ENCODE data around the gene ME2. TPM values are rescaled to one million over a fixed set of nuclear protein-coding genes. Genes with fewer than 3 reads are reported as not detected.

The ME2 gene
- total RNA-seq, 3 donors from 2014 or later (not counting 1 experiment from before 2014, with no cell fraction given) = 42.4 to 61.3 (median 43.5) TPM

DNA sequence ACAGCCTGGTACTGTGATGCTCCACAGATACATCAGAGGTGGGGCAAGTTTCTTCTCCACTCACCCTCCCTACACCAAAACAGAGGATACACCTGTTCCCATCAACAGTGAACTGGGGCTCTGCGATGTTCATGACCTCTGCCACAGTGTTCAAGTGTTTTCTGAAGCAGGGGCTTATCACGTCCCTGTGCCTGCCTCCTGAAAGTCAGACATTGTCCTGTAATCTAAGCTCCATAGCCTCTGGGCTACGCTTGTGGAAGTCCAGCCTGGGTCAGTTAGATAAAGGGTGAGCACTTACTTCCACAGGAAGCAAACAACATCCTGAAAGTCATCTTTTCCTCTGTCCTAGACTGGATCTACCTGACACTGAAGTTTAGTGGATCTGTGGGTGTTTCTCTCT is 38.9 kb upstream of the ME2 start:
- Mint-ChIP-seq H3K9me3 (no peaks in the 10 kb centered on the region), H3K27ac (no peak overlapping the region), H3K27me3 (ENCODE audit: low read depth in 2 of 2) (peaks cover 2 to 7% of the 10 kb centered on the region in 2 donors), H3K36me3 (no peaks in the 10 kb centered on the region), H3K4me1 (peaks cover 4 to 5% of the 10 kb centered on the region in 2 donors), H3K4me3 (no peak overlapping the region)
- no peak overlapping the region for H3K4me3 ChIP-seq (ENCODE audit: low read length)
- TF ChIP-seq, protein P1, sequence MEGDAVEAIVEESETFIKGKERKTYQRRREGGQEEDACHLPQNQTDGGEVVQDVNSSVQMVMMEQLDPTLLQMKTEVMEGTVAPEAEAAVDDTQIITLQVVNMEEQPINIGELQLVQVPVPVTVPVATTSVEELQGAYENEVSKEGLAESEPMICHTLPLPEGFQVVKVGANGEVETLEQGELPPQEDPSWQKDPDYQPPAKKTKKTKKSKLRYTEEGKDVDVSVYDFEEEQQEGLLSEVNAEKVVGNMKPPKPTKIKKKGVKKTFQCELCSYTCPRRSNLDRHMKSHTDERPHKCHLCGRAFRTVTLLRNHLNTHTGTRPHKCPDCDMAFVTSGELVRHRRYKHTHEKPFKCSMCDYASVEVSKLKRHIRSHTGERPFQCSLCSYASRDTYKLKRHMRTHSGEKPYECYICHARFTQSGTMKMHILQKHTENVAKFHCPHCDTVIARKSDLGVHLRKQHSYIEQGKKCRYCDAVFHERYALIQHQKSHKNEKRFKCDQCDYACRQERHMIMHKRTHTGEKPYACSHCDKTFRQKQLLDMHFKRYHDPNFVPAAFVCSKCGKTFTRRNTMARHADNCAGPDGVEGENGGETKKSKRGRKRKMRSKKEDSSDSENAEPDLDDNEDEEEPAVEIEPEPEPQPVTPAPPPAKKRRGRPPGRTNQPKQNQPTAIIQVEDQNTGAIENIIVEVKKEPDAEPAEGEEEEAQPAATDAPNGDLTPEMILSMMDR (IDR thresholded peaks at IDR 0.05) = no peak
- no peak overlapping the region for H3K27ac ChIP-seq (ENCODE audit: low read length)
- WGBS (ENCODE audit: insufficient coverage) = 85% methylated on average over 3 of the region's 3 CpGs
- intact Hi-C loops (cut with micrococcal nuclease) = no loop called here
- no peaks in the 10 kb centered on the region for H3K4me1 ChIP-seq (ENCODE audit: control insufficient read depth, insufficient read depth, low read length)
- DNase-seq (no peak), ATAC-seq (no peak)
- no peaks in the 10 kb centered on the region for H3K36me3 ChIP-seq (ENCODE audit: control insufficient read depth, insufficient read depth, low read length)
- no peaks in the 10 kb centered on the region for H3K27me3 ChIP-seq (ENCODE audit: control insufficient read depth, insufficient read depth, low read length)
- H3K9me3 ChIP-seq (ENCODE audit: control insufficient read depth, insufficient read depth, low read length) = no peaks in the 10 kb centered on the region

DNA sequence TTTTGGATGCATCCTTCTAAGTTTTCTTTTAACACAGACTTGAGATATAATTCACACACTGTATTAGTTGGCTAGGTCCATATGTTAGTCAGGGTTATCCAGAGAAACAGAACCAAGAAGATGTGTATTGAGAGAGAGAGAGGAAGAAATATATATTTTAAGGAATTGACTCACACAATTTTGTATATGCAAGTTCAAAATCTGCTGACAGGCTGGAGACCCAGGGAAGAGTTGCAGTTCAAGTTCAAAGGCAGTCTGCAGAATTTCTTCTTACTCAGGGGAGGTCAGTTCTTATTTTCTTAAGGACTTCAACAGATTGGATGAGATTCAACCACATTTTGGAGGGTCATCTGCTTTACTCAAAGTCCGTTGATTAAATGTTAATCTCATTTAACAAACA is 36.1 kb upstream of the ME2 start:
- no peaks in the 10 kb centered on the region for H3K9me3 ChIP-seq (ENCODE audit: control insufficient read depth, insufficient read depth, low read length)
- intact Hi-C loops (cut with micrococcal nuclease) = no loop called here
- Mint-ChIP-seq H3K4me1 (no peaks in the 10 kb centered on the region), H3K27ac (no peak overlapping the region), H3K36me3 (no peaks in the 10 kb centered on the region), H3K27me3 (ENCODE audit: low read depth in 2 of 2) (peaks cover 0 to 7% of the 10 kb centered on the region in 2 donors), H3K9me3 (no peaks in the 10 kb centered on the region), H3K4me3 (no peak overlapping the region)
- H3K27me3 ChIP-seq (ENCODE audit: control insufficient read depth, insufficient read depth, low read length) = no peaks in the 10 kb centered on the region
- WGBS (ENCODE audit: insufficient coverage) = 67% methylated on average over 1 of the region's 1 CpG
- H3K27ac ChIP-seq (ENCODE audit: low read length) = no peak overlapping the region
- TF ChIP-seq, protein P1 (IDR thresholded peaks at IDR 0.05) = no peak
- H3K4me3 ChIP-seq (ENCODE audit: low read length) = no peak overlapping the region
- no peaks in the 10 kb centered on the region for H3K36me3 ChIP-seq (ENCODE audit: control insufficient read depth, insufficient read depth, low read length)
- H3K4me1 ChIP-seq (ENCODE audit: control insufficient read depth, insufficient read depth, low read length) = no peaks in the 10 kb centered on the region
- ATAC-seq = no peak
- DNase-seq = no peak

DNA sequence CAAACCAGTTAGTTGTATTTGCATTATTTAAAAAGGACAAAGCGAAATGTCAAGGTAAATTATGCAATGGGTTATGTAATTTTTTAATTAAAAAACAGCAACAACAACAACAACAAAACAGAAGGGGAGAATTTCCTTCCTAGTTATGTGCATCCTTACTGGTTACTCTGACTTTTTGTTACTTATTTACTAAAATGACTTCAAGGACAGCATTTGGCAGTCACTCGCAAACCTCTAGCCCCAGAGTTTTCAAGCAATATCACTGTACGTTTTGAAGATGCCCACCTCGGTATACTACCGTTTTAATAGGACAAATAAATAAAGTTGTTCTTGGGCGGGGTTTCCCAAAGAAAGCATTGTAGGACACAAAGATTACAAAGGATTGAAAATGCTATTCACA is 34.4 kb upstream of the ME2 start:
- no peak overlapping the region for H3K27ac ChIP-seq (ENCODE audit: low read length)
- H3K27me3 ChIP-seq (ENCODE audit: control insufficient read depth, insufficient read depth, low read length) = no peaks in the 10 kb centered on the region
- Mint-ChIP-seq H3K4me1 (no peaks in the 10 kb centered on the region), H3K27ac (no peak overlapping the region), H3K27me3 (ENCODE audit: low read depth in 2 of 2) (peaks cover 0 to 8% of the 10 kb centered on the region in 2 donors), H3K36me3 (no peaks in the 10 kb centered on the region), H3K4me3 (no peak overlapping the region), H3K9me3 (no peaks in the 10 kb centered on the region)
- no peak overlapping the region for H3K4me3 ChIP-seq (ENCODE audit: low read length)
- ATAC-seq (no peak), DNase-seq (no peak)
- intact Hi-C loops (cut with micrococcal nuclease) = no loop called here
- no peaks in the 10 kb centered on the region for H3K36me3 ChIP-seq (ENCODE audit: control insufficient read depth, insufficient read depth, low read length)
- 95% methylated on average over 5 of the region's 6 CpGs for WGBS (ENCODE audit: insufficient coverage)
- H3K9me3 ChIP-seq (ENCODE audit: control insufficient read depth, insufficient read depth, low read length) = no peaks in the 10 kb centered on the region
- no peaks in the 10 kb centered on the region for H3K4me1 ChIP-seq (ENCODE audit: control insufficient read depth, insufficient read depth, low read length)
- TF ChIP-seq, protein P1 (IDR thresholded peaks at IDR 0.05) = no peak

DNA sequence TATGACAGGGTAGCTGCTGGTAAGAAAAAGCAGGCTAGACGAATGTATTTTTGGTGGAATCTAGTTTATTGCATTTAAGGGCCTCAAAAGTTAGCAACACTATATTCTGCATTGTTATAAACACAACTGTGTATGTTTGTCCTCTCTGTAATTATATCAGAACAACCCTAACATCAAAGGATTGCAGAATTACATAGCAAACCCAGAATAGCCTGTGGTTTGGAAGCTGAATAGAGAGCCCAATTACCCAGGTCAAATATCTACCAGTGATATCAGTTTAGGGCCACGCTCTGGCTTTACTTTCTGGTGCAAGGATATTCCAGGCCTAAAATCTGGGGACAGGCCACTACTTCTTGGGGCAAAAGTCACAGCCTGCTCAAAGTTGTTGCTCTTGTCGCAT is 34.0 kb upstream of the ME2 start:
- H3K4me1 Mint-ChIP-seq = no peaks in the 10 kb centered on the region
- 92% methylated on average over 2 of the region's 3 CpGs for WGBS (ENCODE audit: insufficient coverage)
- H3K4me3 Mint-ChIP-seq = no peak overlapping the region
- Histone ChIP-seq H3K9me3 (ENCODE audit: control insufficient read depth, insufficient read depth, low read length) (no peaks in the 10 kb centered on the region), H3K4me3 (ENCODE audit: low read length) (no peak overlapping the region), H3K27me3 (ENCODE audit: control insufficient read depth, insufficient read depth, low read length) (no peaks in the 10 kb centered on the region), H3K36me3 (ENCODE audit: control insufficient read depth, insufficient read depth, low read length) (no peaks in the 10 kb centered on the region), H3K27ac (ENCODE audit: low read length) (no peak overlapping the region), H3K4me1 (ENCODE audit: control insufficient read depth, insufficient read depth, low read length) (no peaks in the 10 kb centered on the region)
- H3K27ac Mint-ChIP-seq = no peak overlapping the region
- DNase-seq (no peak), ATAC-seq (no peak)
- intact Hi-C loops (cut with micrococcal nuclease) = no loop called here
- TF ChIP-seq, protein P1 (IDR thresholded peaks at IDR 0.05) = no peak
- H3K9me3 Mint-ChIP-seq = no peaks in the 10 kb centered on the region
- H3K27me3 Mint-ChIP-seq (ENCODE audit: low read depth in 2 of 2) = peaks cover 0 to 10% of the 10 kb centered on the region in 2 donors
- no peaks in the 10 kb centered on the region for H3K36me3 Mint-ChIP-seq

Data from natural killer cell (primary cell).